Brain microvascular endothelial cell (primary cell): ENCODE measurements around the gene POR.

Source experiments
- DNase-seq: peaks from one replicate; pipeline ENCODE4 v3.0.0-alpha.2; 2020
- H3K27ac ChIP-seq: fragments of 250-450 bp; sonication (Bioruptor Pico); 2 replicates; pipeline ENCODE4 v1.5.1; 2020; ENCODE audit warnings: mild to moderate bottlenecking, moderate library complexity
- H3K27me3 ChIP-seq: fragments of 250-450 bp; sonication (Bioruptor Pico); replicated peaks from 2 replicates; pipeline ENCODE4 v1.5.1; 2020; ENCODE audit warnings: mild to moderate bottlenecking
- H3K36me3 ChIP-seq: fragments of 250-450 bp; sonication (Bioruptor Pico); replicated peaks from 2 replicates; pipeline ENCODE4 v1.5.1; 2020; ENCODE audit warnings: mild to moderate bottlenecking
- H3K4me3 ChIP-seq: 2 replicates; pipeline ENCODE4 v1.5.1; 2011; ENCODE audit warnings: low read depth, mild to moderate bottlenecking, control low read depth, low read length, moderate library complexity
- CTCF ChIP-seq: IDR thresholded peaks from 2 replicates; pipeline ENCODE4 v1.5.1; 2011; ENCODE audit warnings: low read depth, mild to moderate bottlenecking, moderate library complexity, low read length, control low read depth, inconsistent platforms; ENCODE audit errors: missing control alignments
- in situ Hi-C: cut with HindIII; loops from 2 replicates; pipeline ENCODE4 v1.10.0; 2017; ENCODE audit warnings: low sequenced_read_pairs, low pct_ligation_motif_present

The POR gene

DNA sequence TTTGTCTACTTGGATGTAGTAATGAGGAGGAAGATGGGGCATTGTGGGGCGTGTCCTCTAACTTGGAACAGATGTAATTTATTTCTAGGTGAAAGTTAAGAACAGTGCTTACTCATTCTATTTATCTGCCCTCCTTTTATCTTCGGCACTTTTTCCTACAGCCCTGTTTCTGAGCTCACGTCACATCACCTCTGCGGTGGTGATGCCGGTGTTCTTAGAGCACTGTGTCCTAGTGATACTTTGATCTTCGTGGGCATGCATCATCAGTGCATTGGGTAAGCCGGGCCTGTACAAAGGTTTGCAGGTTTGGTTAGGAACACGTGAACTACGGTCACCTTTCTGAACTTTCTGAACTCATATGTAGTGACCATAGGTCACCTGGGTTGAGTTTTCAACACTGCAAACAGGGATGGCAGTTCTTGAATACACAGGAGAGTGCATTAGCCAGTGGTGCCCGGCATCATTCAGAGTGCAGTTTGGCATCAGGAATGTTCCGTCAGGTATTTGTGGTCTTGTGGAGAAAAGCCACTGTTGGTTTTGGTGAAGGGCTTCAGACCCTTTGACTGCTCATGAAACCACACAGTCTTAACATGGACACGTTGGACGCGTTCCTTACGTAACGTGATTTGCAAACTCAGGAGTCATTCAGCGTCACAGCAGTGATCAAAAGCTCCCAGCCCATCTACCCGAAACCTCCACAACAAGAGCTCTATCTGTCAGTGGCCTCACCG is 5.6 kb downstream of the POR start:
- TF ChIP-seq CTCF: no peak

DNA sequence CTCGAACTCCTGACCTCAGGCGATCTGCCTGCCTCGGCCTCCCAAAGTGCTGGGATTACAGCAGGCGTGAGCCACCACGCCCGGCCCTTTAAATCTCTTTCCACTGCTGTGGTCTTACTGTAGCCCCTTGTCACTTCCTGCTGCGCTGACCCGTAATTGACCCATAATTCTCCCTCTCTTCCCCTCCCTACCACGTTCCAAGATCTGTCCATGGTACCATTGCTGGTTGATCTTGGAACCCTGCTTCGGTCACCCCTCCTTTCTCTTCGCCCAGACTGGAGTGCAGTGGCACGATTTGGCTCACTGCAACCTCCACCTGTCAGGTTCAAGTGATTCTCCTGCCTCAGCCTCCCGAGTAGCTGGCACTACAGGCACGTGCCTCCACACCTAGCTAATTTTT is 6.5 kb downstream of the POR start:
- TF ChIP-seq CTCF: no peak
- in situ Hi-C loops: no loop called here
- Histone ChIP-seq H3K4me3 (no peak overlapping the region), H3K36me3 (no peaks in the 10 kb centered on the region), H3K27ac (no peak overlapping the region), H3K27me3 (no peaks in the 10 kb centered on the region)
- no peak for DNase-seq

More for the DNA sequence above, 5.6 kb downstream of the POR start:
- DNase-seq: no peak
- Histone ChIP-seq H3K27me3 (no peaks in the 10 kb centered on the region), H3K36me3 (no peaks in the 10 kb centered on the region), H3K4me3 (no peak overlapping the region), H3K27ac (no peak overlapping the region)
- in situ Hi-C loops: no loop called here

GRCh38 chr7:75922966-75923603 is 8.1 kb downstream of the POR start:
- DNase-seq: no peak
- Histone ChIP-seq H3K27ac (no peak overlapping the region), H3K4me3 (no peak overlapping the region), H3K36me3 (no peaks in the 10 kb centered on the region), H3K27me3 (no peaks in the 10 kb centered on the region)
- in situ Hi-C loops: no loop called here
- TF ChIP-seq CTCF: no peak

GRCh38 chr7:75924256-75924655 is 9.3 kb downstream of the POR start:
- no peaks in the 10 kb centered on the region for H3K36me3 ChIP-seq

DNA sequence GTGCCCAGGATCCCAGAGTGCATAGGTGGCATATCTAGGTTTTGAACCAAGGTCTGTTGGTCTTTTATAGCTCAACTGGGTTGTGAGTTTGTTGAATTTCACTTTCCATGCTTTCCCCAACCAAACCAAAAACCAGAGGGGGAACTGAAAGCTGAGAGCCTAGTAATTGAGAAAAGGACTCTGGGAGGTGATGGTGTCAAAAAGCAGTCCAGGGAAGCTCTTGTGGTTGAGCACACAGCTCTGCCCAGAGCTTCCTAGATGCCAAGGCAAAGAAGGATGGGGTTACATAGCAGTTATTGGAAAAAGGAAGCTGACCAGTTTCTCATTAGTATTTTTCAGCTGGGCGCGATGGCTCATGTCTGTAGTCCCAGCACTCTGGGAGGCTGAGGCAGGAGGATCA is 9.9 kb downstream of the POR start:
- Histone ChIP-seq H3K36me3 (no peaks in the 10 kb centered on the region), H3K4me3 (no peak overlapping the region), H3K27ac (no peak overlapping the region), H3K27me3 (no peaks in the 10 kb centered on the region)
- no peak for TF ChIP-seq CTCF
- DNase-seq: no peak
- in situ Hi-C loops: no loop called here

More at GRCh38 chr7:75924256-75924655, 9.3 kb downstream of the POR start:
- no peak for TF ChIP-seq CTCF
- no peak overlapping the region for H3K4me3 ChIP-seq
- DNase-seq: no peak
- no peak overlapping the region for H3K27ac ChIP-seq
- H3K27me3 ChIP-seq: no peaks in the 10 kb centered on the region
- in situ Hi-C loops: no loop called here
